DND-41 (cell line): ENCODE results near the gene PTPRC.

Source experiments
- EZH2 ChIP-seq: IDR thresholded peaks from 3 replicates; pipeline ENCODE4 v1.6.1; 2012; ENCODE audit warnings: borderline replicate concordance, low read depth, mild to moderate bottlenecking, moderate library complexity, low read length, inconsistent platforms; ENCODE audit not compliant: severe bottlenecking
- TF ChIP-seq, protein P1 (sequence below): IDR thresholded peaks from 2 replicates; pipeline ENCODE4 v1.5.1; 2012; ENCODE audit warnings: borderline replicate concordance, low read length, moderate library complexity, mild to moderate bottlenecking; ENCODE audit not compliant: poor library complexity, severe bottlenecking; ENCODE audit errors: extremely low read depth

DNA sequence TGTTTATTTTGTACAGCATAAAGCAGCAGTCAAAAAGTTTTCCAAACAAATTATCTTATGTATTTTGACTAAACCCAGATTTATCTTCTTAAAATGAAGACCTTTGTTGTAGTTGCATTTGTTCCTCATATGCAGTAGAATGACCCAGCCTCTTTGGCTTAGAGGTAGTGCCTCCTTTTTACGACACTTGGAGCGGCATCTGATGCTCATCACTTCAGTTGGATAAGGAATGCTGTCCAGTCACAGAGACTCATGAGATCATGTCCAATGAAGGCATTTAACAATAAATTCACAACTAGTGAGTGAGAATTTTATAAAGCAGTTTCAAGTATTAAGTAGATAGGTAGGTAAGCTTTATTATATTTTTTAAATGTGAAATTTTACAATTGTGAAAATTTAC lies 35.2 kb downstream of the PTPRC start:
- no peak for TF ChIP-seq EZH2
- TF ChIP-seq, protein P1, sequence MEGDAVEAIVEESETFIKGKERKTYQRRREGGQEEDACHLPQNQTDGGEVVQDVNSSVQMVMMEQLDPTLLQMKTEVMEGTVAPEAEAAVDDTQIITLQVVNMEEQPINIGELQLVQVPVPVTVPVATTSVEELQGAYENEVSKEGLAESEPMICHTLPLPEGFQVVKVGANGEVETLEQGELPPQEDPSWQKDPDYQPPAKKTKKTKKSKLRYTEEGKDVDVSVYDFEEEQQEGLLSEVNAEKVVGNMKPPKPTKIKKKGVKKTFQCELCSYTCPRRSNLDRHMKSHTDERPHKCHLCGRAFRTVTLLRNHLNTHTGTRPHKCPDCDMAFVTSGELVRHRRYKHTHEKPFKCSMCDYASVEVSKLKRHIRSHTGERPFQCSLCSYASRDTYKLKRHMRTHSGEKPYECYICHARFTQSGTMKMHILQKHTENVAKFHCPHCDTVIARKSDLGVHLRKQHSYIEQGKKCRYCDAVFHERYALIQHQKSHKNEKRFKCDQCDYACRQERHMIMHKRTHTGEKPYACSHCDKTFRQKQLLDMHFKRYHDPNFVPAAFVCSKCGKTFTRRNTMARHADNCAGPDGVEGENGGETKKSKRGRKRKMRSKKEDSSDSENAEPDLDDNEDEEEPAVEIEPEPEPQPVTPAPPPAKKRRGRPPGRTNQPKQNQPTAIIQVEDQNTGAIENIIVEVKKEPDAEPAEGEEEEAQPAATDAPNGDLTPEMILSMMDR, result no peak
